ENCODE measurements around the gene CEP43.

- TF ChIP-seq CTCF (IDR thresholded peaks at IDR 0.05), result no peak
- no peak for TF ChIP-seq POLR2A (IDR thresholded peaks at IDR 0.05)
These were observed 32.0 kb downstream of the CEP43 start for GRCh38 chr6:167031082-167031709.
